ENCODE data around the gene AADAT.

GRCh38 chr4:170111085-170111484 lies 21.3 kb upstream of the AADAT start:
- no peak for TF ChIP-seq ELK1 (IDR thresholded peaks at IDR 0.05; ENCODE audit: low read depth, low read length)
- TF ChIP-seq JUN (IDR thresholded peaks at IDR 0.05): no peak
- no peak for TF ChIP-seq CTCF (IDR thresholded peaks at IDR 0.05)
- no peak for TF ChIP-seq SMC3 (IDR thresholded peaks at IDR 0.05)
